Measurements from ENCODE around the gene CYGB.
A peak's percentile ranks its signal among the peaks of the same experiment; 100 is the strongest.

- TF ChIP-seq CTCF (IDR thresholded peaks at IDR 0.05): no peak
- TF ChIP-seq USF2 (IDR thresholded peaks at IDR 0.05; ENCODE audit: borderline replicate concordance, low read depth, low read length): no peak
- TF ChIP-seq SIN3A (IDR thresholded peaks at IDR 0.05; ENCODE audit: borderline replicate concordance, low read depth, low read length): no peak; the same call in 1 of the 2 replicates
- TF ChIP-seq YY1 (IDR thresholded peaks at IDR 0.05; ENCODE audit: low read depth): 0 out of 2 replicates have a peak, but pooled peaks have one; percentile 38
Measured at GRCh38 chr17:76562734-76563148, 25.2 kb upstream of the CYGB start.

All from SK-N-SH (cell line).